Neural cell (in vitro differentiated cells): ENCODE data around the gene POLL.

Source experiments
- CTCF ChIP-seq: fragments of 450-650 bp; IDR thresholded peaks from 2 replicates; pipeline ENCODE4 v1.5.1; 2014; ENCODE audit warnings: antibody characterized with exemption, mild to moderate bottlenecking, moderate library complexity; ENCODE audit not compliant: poor library complexity, severe bottlenecking
- EZH2 ChIP-seq: fragments of 200-600, 300-800 bp; shearing (Covaris generic), sonication (generic); IDR thresholded peaks from 2 replicates; pipeline ENCODE4 v1.6.1; 2014; ENCODE audit warnings: antibody characterized with exemption, low read length, borderline replicate concordance, mild to moderate bottlenecking; ENCODE audit not compliant: insufficient read depth, poor library complexity, severe bottlenecking
- POLR2AphosphoS5 ChIP-seq: IDR thresholded peaks from 2 replicates; pipeline ENCODE4 v1.6.1; 2012
- TAF1 ChIP-seq: IDR thresholded peaks from 2 replicates; pipeline ENCODE4 v1.6.1; 2012; ENCODE audit warnings: low read depth

DNA sequence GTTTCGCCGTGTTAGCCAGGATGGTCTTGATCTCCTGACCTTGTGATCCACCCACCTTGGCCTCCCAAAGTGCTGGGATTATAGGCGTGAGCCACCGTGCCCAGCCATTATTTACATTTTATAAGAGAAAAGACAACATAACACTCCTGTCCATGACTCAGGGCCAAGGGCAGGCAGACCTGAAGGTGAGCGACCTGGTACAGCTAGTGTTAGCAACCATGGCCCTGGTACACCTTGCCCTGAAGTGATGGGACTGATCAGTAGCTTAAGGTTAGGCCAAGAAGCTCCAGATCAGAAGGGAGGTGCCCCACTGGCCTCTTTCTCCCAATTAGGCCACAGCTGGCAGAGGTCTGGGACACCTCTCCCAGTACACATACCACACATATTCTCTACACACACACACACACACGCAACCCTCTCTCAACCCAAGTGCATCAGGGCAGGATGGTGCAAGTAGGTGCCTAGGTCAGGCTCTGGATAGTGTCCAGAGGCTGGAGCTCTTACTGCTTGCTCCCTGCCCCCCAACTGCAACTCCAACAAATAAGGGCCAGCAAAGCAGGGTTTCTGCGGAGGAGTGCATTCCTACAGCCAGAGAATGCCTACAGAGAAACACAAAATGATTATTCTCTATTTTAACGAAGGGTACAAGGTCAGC, 43.9 kb upstream of the POLL start:
- TF ChIP-seq CTCF (no peak), EZH2 (no peak), POLR2AphosphoS5 (no peak), TAF1 (no peak)
